H1 (cell line): Measurements from ENCODE around the gene BCL2L13. TPM values are rescaled to one million over a fixed set of nuclear protein-coding genes. Genes with fewer than 3 reads are reported as not detected.

Experiments
- CTCF ChIA-PET: fragments of 300-600 bp; sonication (Branson Sonifier 250); formaldehyde crosslinking; loops from one replicate; lab custom pipeline; 2021; ENCODE audit not compliant: partially characterized antibody; lab: Charles Lee
- POLR2A ChIA-PET: fragments of 300-600 bp; sonication (Branson Sonifier 250); formaldehyde crosslinking; loops from one replicate; lab custom pipeline; 2021; ENCODE audit warnings: inconsistent platforms; ENCODE audit not compliant: partially characterized antibody; lab: Charles Lee
- DNase-seq, 2 experiments: peaks; one replicate each; pipeline versions ENCODE4 v3.0.0 to v3.0.0-alpha.2; 2010 to 2022; ENCODE audit warnings: low spot score in 2 of 2, low read depth in 1 of 2, mixed read lengths in 1 of 2
- FAIRE-seq: peaks from 2 replicates; lab custom pipeline; 2011; peaks lifted over from hg19 to GRCh38; lab: Jason Lieb, UNC
- H2AFZ ChIP-seq: 2 replicates; pipeline ENCODE4 v1.8.1; 2012; ENCODE audit warnings: low read length, inconsistent platforms
- H2AK5ac ChIP-seq: 2 replicates; pipeline ENCODE4 v1.6.1; 2013; ENCODE audit warnings: low read depth, low read length
- H2BK120ac ChIP-seq: replicated peaks from 2 replicates; pipeline ENCODE3; 2013; ENCODE audit warnings: low read depth, low read length, inconsistent platforms
- H2BK12ac ChIP-seq: 2 replicates; pipeline ENCODE4 v1.6.1; 2013; ENCODE audit warnings: low read depth, low read length
- H2BK15ac ChIP-seq: 2 replicates; pipeline ENCODE4 v1.6.1; 2013; ENCODE audit warnings: low read length
- H2BK20ac ChIP-seq: 2 replicates; pipeline ENCODE4 v1.6.1; 2013; ENCODE audit warnings: low read length
- H2BK5ac ChIP-seq: 2 replicates; pipeline ENCODE4 v1.6.1; 2013; ENCODE audit warnings: low read depth, low read length
- H3K14ac ChIP-seq: 2 replicates; pipeline ENCODE4 v1.6.1; 2013; ENCODE audit warnings: inconsistent platforms; ENCODE audit not compliant: insufficient read length
- H3K18ac ChIP-seq: 2 replicates; pipeline ENCODE4 v1.6.1; 2013; ENCODE audit warnings: low read length; ENCODE audit errors: extremely low read depth
- H3K23ac ChIP-seq: 2 replicates; pipeline ENCODE4 v1.6.1; 2013; ENCODE audit warnings: inconsistent platforms; ENCODE audit not compliant: insufficient read length
- H3K23me2 ChIP-seq: 2 replicates; pipeline ENCODE4 v1.6.1; 2013; ENCODE audit warnings: low read depth, low read length
- H3K27ac ChIP-seq: 2 replicates; pipeline ENCODE4 v1.6.1; 2011; ENCODE audit warnings: low read depth, low read length, inconsistent platforms
- H3K27me3 ChIP-seq, 4 experiments: replicated peaks in 1 of 4; 1 replicate in 1 of 4; 2 replicates in 3 of 4; pipeline versions ENCODE4 v1.6.1 to v1.8.1; 2011 to 2013; ENCODE audit warnings: low read length in 3 of 4, mild to moderate bottlenecking in 3 of 4, inconsistent platforms in 2 of 4, mixed read lengths in 2 of 4, moderate library complexity in 1 of 4; ENCODE audit not compliant: control insufficient read depth in 3 of 4, insufficient read depth in 3 of 4; ENCODE audit errors: extremely low read depth in 1 of 4
- H3K36me3 ChIP-seq, 4 experiments: 2 replicates each; pipeline versions ENCODE4 v1.6.1 to v1.8.1; 2011 to 2013; ENCODE audit warnings: mild to moderate bottlenecking in 4 of 4, low read length in 3 of 4, moderate library complexity in 2 of 4, control low read depth in 1 of 4, inconsistent platforms in 1 of 4; ENCODE audit not compliant: insufficient read depth in 4 of 4, control insufficient read depth in 2 of 4
- H3K4ac ChIP-seq: replicated peaks from 2 replicates; pipeline ENCODE3; 2013; ENCODE audit warnings: low read length, low read depth, mixed read lengths, inconsistent platforms; ENCODE audit not compliant: insufficient read length
- H3K4me1 ChIP-seq, 4 experiments: replicated peaks in 1 of 4; 1 replicate in 1 of 4; 2 replicates in 3 of 4; pipeline versions ENCODE4 v1.6.1 to v1.8.1; 2011 to 2013; ENCODE audit warnings: low read length in 3 of 4, inconsistent platforms in 2 of 4, mixed read lengths in 1 of 4; ENCODE audit not compliant: insufficient read depth in 4 of 4, control insufficient read depth in 3 of 4
- H3K4me2 ChIP-seq, 2 experiments: 2 replicates each; pipeline versions ENCODE4 v1.6.1 to v1.8.1; 2011 to 2013; ENCODE audit warnings: low read depth in 2 of 2, low read length in 2 of 2, control low read depth in 1 of 2, inconsistent platforms in 1 of 2, mild to moderate bottlenecking in 1 of 2; ENCODE audit not compliant: insufficient read depth in 1 of 2
- H3K4me3 ChIP-seq, 4 experiments: fragments of 200-600, 300-600 bp in 1 of 4; sonication (generic), shearing (Covaris generic), sonication (Bioruptor Twin) in 1 of 4; 2 replicates each; pipeline versions ENCODE4 v1.5.1 to v1.8.1; 2011 to 2016; ENCODE audit warnings: low read length in 4 of 4, low read depth in 3 of 4, control low read depth in 2 of 4, inconsistent platforms in 2 of 4, mild to moderate bottlenecking in 2 of 4, mixed read lengths in 1 of 4, moderate library complexity in 1 of 4; ENCODE audit not compliant: insufficient read depth in 2 of 4; ENCODE audit errors: extremely low read depth in 1 of 4
- H3K56ac ChIP-seq: replicated peaks from 2 replicates; pipeline ENCODE3; 2013; ENCODE audit warnings: low read depth, mild to moderate bottlenecking, mixed read lengths, low read length, inconsistent platforms; ENCODE audit not compliant: insufficient read length
- H3K79me1 ChIP-seq: 2 replicates; pipeline ENCODE4 v1.6.1; 2013; ENCODE audit warnings: low read depth, low read length, control low read depth
- H3K79me2 ChIP-seq, 2 experiments: 2 replicates each; pipeline versions ENCODE4 v1.6.1 to v1.8.1; 2012 to 2013; ENCODE audit warnings: low read length in 2 of 2, mild to moderate bottlenecking in 2 of 2, inconsistent platforms in 1 of 2; ENCODE audit not compliant: insufficient read depth in 2 of 2, control insufficient read depth in 1 of 2
- H3K9ac ChIP-seq, 4 experiments: replicated peaks in 1 of 4; 1 replicate in 1 of 4; 2 replicates in 3 of 4; pipeline versions ENCODE4 v1.6.1 to v1.8.1; 2011 to 2013; ENCODE audit warnings: low read depth in 3 of 4, low read length in 3 of 4, control low read depth in 2 of 4, mild to moderate bottlenecking in 2 of 4, moderate library complexity in 2 of 4, inconsistent platforms in 1 of 4; ENCODE audit errors: extremely low read depth in 1 of 4
- H3K9me3 ChIP-seq, 2 experiments: 2 replicates each; pipeline versions ENCODE4 v1.6.1 to v1.8.1; 2012 to 2013; ENCODE audit warnings: mild to moderate bottlenecking in 2 of 2, moderate library complexity in 2 of 2, control low read depth in 1 of 2, inconsistent platforms in 1 of 2, low read depth in 1 of 2, low read length in 1 of 2, mixed read lengths in 1 of 2; ENCODE audit not compliant: insufficient read depth in 2 of 2
- H4K20me1 ChIP-seq, 2 experiments: replicated peaks in 1 of 2; 2 replicates each; pipeline versions ENCODE3 to v1.8.1; 2011 to 2013; ENCODE audit warnings: inconsistent platforms in 2 of 2, low read length in 2 of 2, mild to moderate bottlenecking in 1 of 2; ENCODE audit not compliant: insufficient read depth in 2 of 2, control insufficient read depth in 1 of 2
- H4K5ac ChIP-seq: 2 replicates; pipeline ENCODE4 v1.6.1; 2013; ENCODE audit warnings: low read length, low read depth, mixed read lengths, inconsistent platforms; ENCODE audit not compliant: insufficient read length
- H4K8ac ChIP-seq: 2 replicates; pipeline ENCODE4 v1.8.0; 2013; ENCODE audit warnings: mild to moderate bottlenecking, moderate library complexity, low read length, inconsistent platforms; ENCODE audit not compliant: insufficient read depth; ENCODE audit errors: extremely low read depth
- H4K91ac ChIP-seq: replicated peaks from 2 replicates; pipeline ENCODE3; 2013; ENCODE audit warnings: low read length, mixed read lengths, inconsistent platforms; ENCODE audit not compliant: insufficient read length
- ATF2 ChIP-seq: IDR thresholded peaks from 2 replicates; pipeline ENCODE4 v1.6.1; 2012; ENCODE audit warnings: low read length, inconsistent platforms
- BACH1 ChIP-seq: IDR thresholded peaks from 2 replicates; pipeline ENCODE4 v1.6.1; 2012; ENCODE audit warnings: low read length, improper control_type of control experiment
- CBX8 ChIP-seq: fragments of 300-800, 300-1000 bp; sonication (generic); IDR thresholded peaks from 2 replicates; pipeline ENCODE4 v1.7.1; 2016; ENCODE audit warnings: low read depth, low read length, borderline replicate concordance
- CEBPB ChIP-seq: IDR thresholded peaks from 2 replicates; pipeline ENCODE4 v1.6.1; 2012; ENCODE audit warnings: low read depth, low read length
- CHD2 ChIP-seq: IDR thresholded peaks from 2 replicates; pipeline ENCODE4 v1.6.1; 2012; ENCODE audit warnings: low read length, improper control_type of control experiment
- SIN3A ChIP-seq, 2 experiments: IDR thresholded peaks in 1 of 2; conservative IDR thresholded peaks in 1 of 2; 2 replicates each; pipeline ENCODE4 v1.6.1; 2011 to 2012; ENCODE audit warnings: low read length in 2 of 2, improper control_type of control experiment in 1 of 2, low read depth in 1 of 2, mild to moderate bottlenecking in 1 of 2
- USF2 ChIP-seq: IDR thresholded peaks from 2 replicates; pipeline ENCODE4 v1.6.1; 2011; ENCODE audit warnings: low read length, improper control_type of control experiment
- WGBS, 2 experiments: shearing (Covaris generic) in 1 of 2; methylation state at CpG; one replicate each; pipeline versions ENCODE4 v1.1.6 to v1.1.7; 2013 to 2015; ENCODE audit warnings: low lambda C conversion rate in 2 of 2, mixed read lengths in 2 of 2, inconsistent platforms in 1 of 2, low coverage in 1 of 2, missing lambda C conversion rate in 1 of 2; ENCODE audit not compliant: insufficient replicate concordance in 2 of 2, insufficient coverage in 1 of 2, insufficient read length in 1 of 2; ENCODE audit errors: extremely low coverage in 1 of 2, missing lambda C conversion rate in 1 of 2; 5-methylcytosine and 5-hydroxymethylcytosine counted together
- polyA plus RNA-seq, 7 experiments: library from polyadenylated mRNA; depleted of rRNA in 3 of 7; stranded (reverse) in 5 of 7; unstranded in 2 of 7; fragments of >200 nt in 5 of 7; fragments of 200-250 nt in 2 of 7; gene quantifications; 1 replicate in 5 of 7; 2 replicates in 1 of 7; 4 replicates in 1 of 7; pipeline versions ENCODE4 v1.2.1 to v1.2.3, GENCODE V29; 2011 to 2013; ENCODE audit warnings: missing spikeins in 2 of 7, mixed read lengths in 2 of 7
- total RNA-seq: library from RNA; stranded (reverse); fragmentation: NEBNext Ultra II Directional; extraction: Animal tissue kit (Norgen Biotek cat#: 25700); gene quantifications from 2 replicates; pipeline ENCODE4 v1.2.1, GENCODE V29; 2021
- TF ChIP-seq, protein P1 (sequence below), 3 experiments: IDR thresholded peaks; 1 replicate in 2 of 3; 2 replicates in 1 of 3; pipeline versions ENCODE4 v1.5.1 to v1.6.1; 2011; ENCODE audit warnings: low read length in 3 of 3, mild to moderate bottlenecking in 3 of 3, inconsistent platforms in 2 of 3, low read depth in 1 of 3, moderate library complexity in 1 of 3; ENCODE audit not compliant: insufficient read depth in 1 of 3; ENCODE audit errors: control extremely low read depth in 1 of 3

The BCL2L13 gene
- total and polyA plus RNA-seq, 2 of the 8 experiments (the other 6 are each of a cell fraction or from before 2014, with no cell fraction given): 20.7 to 35.0 TPM

GRCh38 chr22:17700778-17701177 is 62.2 kb downstream of the BCL2L13 start:
- Histone ChIP-seq H2BK12ac (no peak overlapping the region), H2BK5ac (no peak overlapping the region), H4K5ac (no peak overlapping the region), H3K4ac (no peak overlapping the region), H3K4me3 (peak overlapping the region in 1 of 4 experiments; percentile 8; a peak in 1 of 8 replicates), H4K91ac (no peak overlapping the region), H3K18ac (no peak overlapping the region), H3K36me3 (peaks cover 0 to 2% (median 0%) of the 10 kb centered on the region in 4 experiments; a peak in 1 of 8 replicates), H2AK5ac (no peak overlapping the region), H2AFZ (no peak overlapping the region), H2BK20ac (no peak overlapping the region), H3K27ac (no peak overlapping the region), H3K9me3 (no peaks in the 10 kb centered on the region), H3K14ac (no peak overlapping the region), H3K27me3 (no peaks in the 10 kb centered on the region), H3K4me2 (peak overlapping the region in 1 of 2 experiments; percentile 43; a peak in 1 of 4 replicates), H3K79me1 (no peaks in the 10 kb centered on the region), H3K56ac (no peak overlapping the region), H4K20me1 (no peaks in the 10 kb centered on the region), H3K23ac (no peak overlapping the region), H4K8ac (no peak overlapping the region), H3K9ac (no peak overlapping the region), H3K23me2 (no peaks in the 10 kb centered on the region), H2BK15ac (no peak overlapping the region), H3K4me1 (peaks cover 0 to 4% (median 0%) of the 10 kb centered on the region in 4 experiments; a peak in 1 of 7 replicates), H2BK120ac (no peak overlapping the region), H3K79me2 (no peaks in the 10 kb centered on the region)
- WGBS, 2 experiments: 30% methylated on average over 2 of the region's 3 CpGs; no CpG with 5 or more reads in 1 of the 2 experiments
- TF ChIP-seq CEBPB: no peak
- TF ChIP-seq CHD2: no peak
- TF ChIP-seq, protein P1, sequence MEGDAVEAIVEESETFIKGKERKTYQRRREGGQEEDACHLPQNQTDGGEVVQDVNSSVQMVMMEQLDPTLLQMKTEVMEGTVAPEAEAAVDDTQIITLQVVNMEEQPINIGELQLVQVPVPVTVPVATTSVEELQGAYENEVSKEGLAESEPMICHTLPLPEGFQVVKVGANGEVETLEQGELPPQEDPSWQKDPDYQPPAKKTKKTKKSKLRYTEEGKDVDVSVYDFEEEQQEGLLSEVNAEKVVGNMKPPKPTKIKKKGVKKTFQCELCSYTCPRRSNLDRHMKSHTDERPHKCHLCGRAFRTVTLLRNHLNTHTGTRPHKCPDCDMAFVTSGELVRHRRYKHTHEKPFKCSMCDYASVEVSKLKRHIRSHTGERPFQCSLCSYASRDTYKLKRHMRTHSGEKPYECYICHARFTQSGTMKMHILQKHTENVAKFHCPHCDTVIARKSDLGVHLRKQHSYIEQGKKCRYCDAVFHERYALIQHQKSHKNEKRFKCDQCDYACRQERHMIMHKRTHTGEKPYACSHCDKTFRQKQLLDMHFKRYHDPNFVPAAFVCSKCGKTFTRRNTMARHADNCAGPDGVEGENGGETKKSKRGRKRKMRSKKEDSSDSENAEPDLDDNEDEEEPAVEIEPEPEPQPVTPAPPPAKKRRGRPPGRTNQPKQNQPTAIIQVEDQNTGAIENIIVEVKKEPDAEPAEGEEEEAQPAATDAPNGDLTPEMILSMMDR (IDR thresholded peaks at IDR 0.05; ENCODE audit: control extremely low read depth in 1 of 3, insufficient read depth in 1 of 3, low read depth in 1 of 3, low read length in 3 of 3): no peak
- TF ChIP-seq CBX8: no peak
- no peak for TF ChIP-seq USF2
- TF ChIP-seq BACH1: no peak
- TF ChIP-seq ATF2: no peak
- no peak for TF ChIP-seq SIN3A (conservative IDR thresholded peaks at IDR 0.05 in 1 of 2, IDR thresholded peaks at IDR 0.05 in 1 of 2; ENCODE audit: low read depth in 1 of 2, low read length in 2 of 2)
- POLR2A ChIA-PET: interaction anchor here (1.9 kb wide), 1 partner anchor 9 kb away, joined by 4 read pairs; no protein-coding TSS in a partner anchor
- FAIRE-seq (peak; percentile 48), DNase-seq (no peak)
- CTCF ChIA-PET: no interaction called here
